B cell (primary cell): ENCODE results near the gene JAG2. TPM values are rescaled to one million over a fixed set of nuclear protein-coding genes. Genes with fewer than 3 reads are reported as not detected.

Source experiments
- ATAC-seq: fragments of 200-7000 bp; cut with Tn5 transposase; one replicate; pipeline ENCODE4 v1.10.0; 2021; ENCODE audit warnings: low read depth, mild to moderate bottlenecking, moderate number of reproducible peaks, moderate library complexity
- CTCF ChIA-PET: fragments of 350-600 bp; sonication (Branson Sonifier 250); formaldehyde crosslinking; loops from one replicate; lab custom pipeline; 2021; ENCODE audit warnings: antibody characterized with exemption, inconsistent platforms; lab: Charles Lee
- POLR2A ChIA-PET: fragments of 350-600 bp; sonication (Branson Sonifier 250); formaldehyde crosslinking; loops from one replicate; lab custom pipeline; 2021; ENCODE audit warnings: antibody characterized with exemption; lab: Charles Lee
- DNase-seq: peaks from one replicate; pipeline ENCODE4 v3.0.0; 2013
- H2AFZ ChIP-seq: 2 replicates; pipeline ENCODE4 v1.6.1; 2012; ENCODE audit warnings: mild to moderate bottlenecking, low read depth, low read length; ENCODE audit not compliant: insufficient read depth, poor library complexity, severe bottlenecking
- H3K27ac ChIP-seq, 2 donors: 1 replicate in 1 of 2; 2 replicates in 1 of 2; pipeline ENCODE4 v1.5.1; 2012 to 2013; ENCODE audit warnings: low read length in 2 of 2, mild to moderate bottlenecking in 2 of 2, moderate library complexity in 1 of 2
- H3K27me3 ChIP-seq, 4 experiments: fragments of 200-600 bp in 1 of 4; sonication (generic) in 1 of 4; replicated peaks in 1 of 4; 1 replicate in 2 of 4; 2 replicates in 2 of 4; pipeline versions ENCODE4 v1.6.1 to v1.7.0; 2013 to 2016; ENCODE audit warnings: low read length in 3 of 4, mild to moderate bottlenecking in 2 of 4, mixed read lengths in 1 of 4, moderate library complexity in 1 of 4; ENCODE audit not compliant: insufficient read depth in 4 of 4, control insufficient read depth in 3 of 4; ENCODE audit errors: control extremely low read depth in 1 of 4
- H3K36me3 ChIP-seq, 2 experiments: replicated peaks in 1 of 2; 1 replicate in 1 of 2; 2 replicates in 1 of 2; pipeline versions ENCODE4 v1.6.1 to v1.7.1; 2013; ENCODE audit warnings: low read length in 1 of 2; ENCODE audit not compliant: insufficient read depth in 2 of 2, control insufficient read depth in 1 of 2; ENCODE audit errors: control extremely low read depth in 1 of 2, extremely low read depth in 1 of 2
- H3K4me1 ChIP-seq, 2 donors: fragments of 200-600 bp in 1 of 2; sonication (generic) in 1 of 2; 1 replicate in 1 of 2; 2 replicates in 1 of 2; pipeline versions ENCODE4 v1.5.1 to v1.6.1; 2013 to 2017; ENCODE audit warnings: low read length in 2 of 2; ENCODE audit not compliant: control insufficient read depth in 2 of 2, insufficient read depth in 2 of 2
- H3K4me2 ChIP-seq: replicated peaks from 2 replicates; pipeline ENCODE3; 2012; ENCODE audit warnings: mild to moderate bottlenecking, low read depth, low read length; ENCODE audit not compliant: poor library complexity, severe bottlenecking
- H3K4me3 ChIP-seq, 5 experiments: fragments of 200-600 bp in 1 of 5; sonication (generic) in 1 of 5; 1 replicate in 3 of 5; 2 replicates in 2 of 5; pipeline versions ENCODE4 v1.5.1 to v1.7.0; 2011 to 2016; ENCODE audit warnings: low read length in 4 of 5, mild to moderate bottlenecking in 4 of 5, low read depth in 2 of 5, control low read depth in 1 of 5, moderate library complexity in 1 of 5; ENCODE audit not compliant: insufficient read depth in 1 of 5; ENCODE audit errors: control extremely low read depth in 1 of 5, extremely low read depth in 1 of 5
- H3K79me2 ChIP-seq: fragments of 200-600 bp; sonication (generic); one replicate; pipeline ENCODE4 v1.6.0; 2016; ENCODE audit warnings: low read length; ENCODE audit not compliant: control insufficient read depth, insufficient read depth
- H3K9ac ChIP-seq: fragments of 200-600 bp; sonication (generic); 2 replicates; pipeline ENCODE4 v1.6.1; 2017; ENCODE audit warnings: mild to moderate bottlenecking, low read length, moderate library complexity
- H3K9me3 ChIP-seq, 3 donors: one replicate each; pipeline versions ENCODE4 v1.6.1 to v1.7.1; 2013; ENCODE audit warnings: low read length in 2 of 3; ENCODE audit not compliant: control insufficient read depth in 2 of 3, insufficient read depth in 1 of 3; ENCODE audit errors: control extremely low read depth in 1 of 3
- H4K20me1 ChIP-seq: 2 replicates; pipeline ENCODE4 v1.6.0; 2012; ENCODE audit warnings: mild to moderate bottlenecking, low read length; ENCODE audit not compliant: insufficient read depth, control insufficient read depth, poor library complexity, severe bottlenecking
- H3K27ac Mint-ChIP-seq: one replicate; pipeline ENCODE4 v1.8.0; 2021; ENCODE audit warnings: mixed read lengths
- H3K27me3 Mint-ChIP-seq: one replicate; pipeline ENCODE4 v1.8.0; 2021; ENCODE audit warnings: mixed read lengths
- H3K4me1 Mint-ChIP-seq: one replicate; pipeline ENCODE4 v1.8.0; 2021; ENCODE audit warnings: mixed read lengths
- H3K4me3 Mint-ChIP-seq: one replicate; pipeline ENCODE4 v1.8.0; 2021; ENCODE audit warnings: mixed read lengths
- H3K9me3 Mint-ChIP-seq: one replicate; pipeline ENCODE4 v1.8.0; 2022; ENCODE audit warnings: mixed read lengths; ENCODE audit not compliant: insufficient read depth
- CTCF ChIP-seq: fragments of 200-600 bp; IDR thresholded peaks from one replicate; pipeline ENCODE4 v1.8.0; 2022; ENCODE audit warnings: antibody characterized with exemption, mild to moderate bottlenecking
- EZH2 ChIP-seq: IDR thresholded peaks from 2 replicates; pipeline ENCODE4 v1.6.1; 2012; ENCODE audit warnings: borderline replicate concordance, low read depth, mild to moderate bottlenecking, moderate library complexity, low read length; ENCODE audit not compliant: insufficient read depth, poor library complexity, severe bottlenecking
- WGBS: methylation state at CpG from one replicate; pipeline ENCODE4 v1.1.5; 2013; ENCODE audit warnings: missing lambda C conversion rate; ENCODE audit not compliant: insufficient coverage; 5-methylcytosine and 5-hydroxymethylcytosine counted together
- intact Hi-C: fragments of 100-400 bp; cut with micrococcal nuclease; formaldehyde crosslinking; loops from one replicate; pipeline ENCODE4 v1.10.0; 2022
- polyA plus RNA-seq: library from polyadenylated mRNA; depleted of rRNA; stranded (reverse); fragments of >200 nt; gene quantifications from 2 replicates; pipeline ENCODE4 v1.2.3, GENCODE V29; 2012
- total RNA-seq, 2 donors: library from RNA; stranded (reverse); fragments of 120-200 nt in 1 of 2; gene quantifications; 1 replicate in 1 of 2; 2 replicates in 1 of 2; pipeline versions ENCODE4 v1.2.3 to v1.2.4, GENCODE V29; 2013 to 2022

JAG2 gene
- total and polyA plus RNA-seq, 2 donors (not counting 1 experiment from before 2014, with no cell fraction given): 0.27 to 0.34 TPM

- H4K20me1 ChIP-seq: no peaks in the 10 kb centered on the region
- ATAC-seq (no peak), DNase-seq (no peak)
- H3K9ac ChIP-seq: no peak overlapping the region
- H3K27me3 ChIP-seq: peaks cover 0 to 47% (median 20%) of the 10 kb centered on the region in 4 experiments
- peaks cover 15 to 23% of the 10 kb centered on the region in 2 donors for H3K4me1 ChIP-seq
- Mint-ChIP-seq H3K9me3 (no peaks in the 10 kb centered on the region), H3K4me1 (peaks cover 24% of the 10 kb centered on the region), H3K27ac (peak overlapping the region; percentile 15), H3K4me3 (peak overlapping the region; percentile 70), H3K27me3 (peaks cover 17% of the 10 kb centered on the region)
- intact Hi-C loops: no loop called here
- peak overlapping the region; percentile 89 for H3K4me2 ChIP-seq
- H3K36me3 ChIP-seq: no peaks in the 10 kb centered on the region
- H3K27ac ChIP-seq: no peak overlapping the region
- no peak overlapping the region for H2AFZ ChIP-seq
- no peaks in the 10 kb centered on the region for H3K79me2 ChIP-seq
- TF ChIP-seq CTCF (no peak), EZH2 (no peak)
- ChIA-PET CTCF (no interaction called here), POLR2A (no interaction called here)
- 69% methylated on average over 22 of the region's 22 CpGs for WGBS
- no peak overlapping the region for H3K4me3 ChIP-seq
- no peaks in the 10 kb centered on the region for H3K9me3 ChIP-seq
Observed at GRCh38 chr14:105166571-105167302, 1.8 kb downstream of the JAG2 start.

- ChIA-PET CTCF (interaction anchor here (1.4 kb wide), 1 partner anchor 76 kb away, joined by 5 read pairs; no protein-coding TSS in a partner anchor), POLR2A (no interaction called here)
- no peak overlapping the region for H3K4me2 ChIP-seq
- H3K27ac Mint-ChIP-seq: no peak overlapping the region
- H3K9ac ChIP-seq: no peak overlapping the region
- peak overlapping the region; percentile 70 for H3K4me3 Mint-ChIP-seq
- no peaks in the 10 kb centered on the region for H3K9me3 Mint-ChIP-seq
- no peak overlapping the region for H3K27ac ChIP-seq
- ATAC-seq (no peak), DNase-seq (no peak)
- H3K36me3 ChIP-seq: no peaks in the 10 kb centered on the region
- peaks cover 24% of the 10 kb centered on the region for H3K4me1 Mint-ChIP-seq
- no peak for TF ChIP-seq CTCF
- TF ChIP-seq EZH2: no peak
- no peaks in the 10 kb centered on the region for H3K79me2 ChIP-seq
- H3K4me1 ChIP-seq: peaks cover 15 to 19% of the 10 kb centered on the region in 2 donors
- H3K27me3 ChIP-seq: peaks cover 0 to 41% (median 16%) of the 10 kb centered on the region in 4 experiments
- intact Hi-C loops: no loop called here
- no peaks in the 10 kb centered on the region for H3K9me3 ChIP-seq
- H3K4me3 ChIP-seq: no peak overlapping the region
- WGBS: 94% methylated on average over 31 of the region's 32 CpGs
- H3K27me3 Mint-ChIP-seq: peaks cover 17% of the 10 kb centered on the region
- no peaks in the 10 kb centered on the region for H4K20me1 ChIP-seq
- H2AFZ ChIP-seq: no peak overlapping the region
Observed at GRCh38 chr14:105165761-105166485, 2.7 kb downstream of the JAG2 start.
